Measurements from ENCODE around the gene GDF15.
"Not testable (repeated sequence)": the region's sequence is repeated elsewhere in the genome, so short reads cannot be mapped to it uniquely, and the experiment has no call there.

Gene GDF15

DNA sequence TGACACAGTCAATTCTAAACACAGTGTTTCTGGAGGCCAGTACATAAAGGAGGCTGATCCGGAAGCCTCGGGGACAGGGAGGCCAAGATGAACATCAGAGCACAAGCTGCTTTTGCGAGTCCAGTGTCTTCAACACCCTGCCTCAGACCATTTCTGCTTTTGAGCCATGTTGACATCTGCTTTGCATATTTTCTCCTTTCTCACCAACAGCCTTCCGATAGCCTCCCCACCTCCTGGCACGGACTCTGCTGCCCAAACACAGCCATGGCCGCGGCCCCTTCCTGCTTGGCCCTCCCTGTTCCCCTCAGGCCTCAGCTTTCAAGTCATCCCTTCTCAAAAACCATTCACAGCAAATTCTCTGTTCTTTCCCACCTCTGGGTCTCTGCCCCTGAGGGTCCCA lies 7.9 kb downstream of the GDF15 start:
- no peak for DNase-seq

DNA sequence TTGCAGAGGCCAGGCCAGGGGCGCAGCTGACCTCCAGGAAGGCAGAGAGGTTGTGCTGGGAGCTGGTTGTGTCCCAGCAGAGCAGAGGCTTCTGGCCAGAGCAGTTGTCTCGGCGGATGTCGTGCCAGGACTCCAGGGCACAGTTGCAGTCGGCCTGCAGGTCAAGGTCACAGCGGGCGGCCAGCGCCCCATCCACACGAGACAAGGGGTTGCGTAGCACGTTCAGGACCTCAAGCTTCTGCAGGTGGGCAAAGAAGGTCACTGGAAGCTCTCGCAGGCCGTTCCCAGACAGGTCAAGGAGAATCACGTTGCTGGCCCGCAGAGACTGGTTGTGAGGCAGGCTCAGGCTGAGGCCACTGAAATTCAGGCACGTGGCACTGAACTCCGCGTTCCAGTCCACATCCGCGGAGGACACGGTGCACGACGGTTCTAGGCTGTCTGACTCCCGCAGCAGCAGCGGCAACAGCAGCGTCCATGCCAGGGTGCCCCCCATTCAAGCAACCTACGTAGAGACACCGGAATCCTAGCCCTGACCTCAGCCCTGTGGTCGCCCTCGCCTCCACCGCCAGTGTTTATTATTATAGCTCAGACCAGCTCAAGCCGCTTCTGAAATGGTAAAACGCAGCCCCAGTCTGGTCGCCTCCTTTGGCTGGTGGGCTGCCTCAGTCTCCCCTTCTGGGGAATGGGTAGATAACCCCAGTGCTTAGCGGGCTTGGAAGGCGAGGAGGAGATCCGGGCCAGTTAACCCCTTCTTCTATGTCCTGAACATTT lies 10.7 kb downstream of the GDF15 start:
- DNase-seq, result no peak

DNA sequence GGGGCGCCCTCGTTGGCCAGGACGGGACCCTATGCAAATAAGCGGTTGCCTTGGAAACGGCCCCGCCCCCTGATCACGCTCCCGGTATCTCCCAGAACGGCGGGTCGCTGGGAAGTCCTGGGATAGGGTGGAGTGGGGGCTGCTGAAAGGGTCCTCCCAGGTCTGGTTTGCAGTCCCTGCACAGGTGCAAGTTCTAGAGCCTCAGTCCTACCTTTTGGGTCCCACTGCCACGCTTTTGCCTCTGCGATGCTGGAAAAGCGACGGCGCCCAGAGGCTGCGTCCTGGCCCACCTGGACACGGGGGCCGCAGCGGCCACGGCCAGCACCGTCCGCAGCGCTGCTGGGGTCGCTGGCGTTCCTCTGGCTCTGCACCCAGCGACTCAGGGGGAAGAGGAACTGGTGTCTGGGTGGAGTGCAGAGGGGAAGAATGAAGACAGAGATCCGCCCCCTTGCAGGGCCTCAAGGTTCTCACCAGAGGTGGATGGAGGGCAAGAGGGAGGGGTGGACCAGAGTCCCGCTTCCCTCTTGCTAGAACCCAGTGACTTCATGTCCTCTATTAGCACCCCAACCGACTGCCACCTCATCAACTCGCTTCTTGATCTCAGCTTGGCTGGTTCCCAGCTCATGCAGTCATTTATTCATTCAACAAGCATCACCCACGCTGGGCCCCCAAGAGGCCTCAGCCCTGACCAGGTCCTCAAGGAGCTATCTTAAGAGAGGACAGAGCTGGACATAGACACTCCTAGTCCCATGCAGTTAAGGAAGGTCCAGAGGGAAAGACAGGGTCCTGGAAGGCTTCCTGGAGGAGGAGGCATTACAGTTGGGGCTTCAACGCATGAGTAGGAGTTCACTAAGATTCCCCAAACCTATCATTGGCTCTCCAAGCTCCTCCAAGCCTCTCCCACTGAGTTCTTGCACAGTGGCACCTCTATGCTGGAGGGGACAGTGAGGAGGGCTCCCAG lies 11.6 kb downstream of the GDF15 start, which contains the start of gene LRRC25:
Gene LRRC25, minus strand, starts transcription at position 381 of the 961 bp plus-strand sequence. CDS start 659 bp downstream, outside the sequence.
- no peak for DNase-seq

DNA sequence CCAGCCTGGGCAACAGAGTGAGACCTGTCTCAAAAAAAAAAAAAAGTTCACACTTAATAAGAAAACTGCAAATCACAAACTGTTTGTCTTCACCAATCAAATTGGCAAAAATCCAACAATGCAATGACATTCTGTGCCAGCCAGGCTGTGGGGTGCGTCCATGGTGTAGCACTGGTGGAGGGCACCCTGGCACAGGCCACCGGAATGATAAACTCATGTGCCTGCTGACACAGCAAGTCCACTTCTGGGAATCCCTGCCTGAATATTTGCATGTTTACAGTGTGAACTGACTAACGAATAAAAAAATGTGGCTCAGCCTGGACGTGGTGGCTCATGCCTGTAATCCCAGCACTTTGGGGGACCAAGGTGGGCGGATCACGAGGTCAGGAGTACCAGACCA lies 13.1 kb downstream of the GDF15 start:
- no peak for DNase-seq

DNA sequence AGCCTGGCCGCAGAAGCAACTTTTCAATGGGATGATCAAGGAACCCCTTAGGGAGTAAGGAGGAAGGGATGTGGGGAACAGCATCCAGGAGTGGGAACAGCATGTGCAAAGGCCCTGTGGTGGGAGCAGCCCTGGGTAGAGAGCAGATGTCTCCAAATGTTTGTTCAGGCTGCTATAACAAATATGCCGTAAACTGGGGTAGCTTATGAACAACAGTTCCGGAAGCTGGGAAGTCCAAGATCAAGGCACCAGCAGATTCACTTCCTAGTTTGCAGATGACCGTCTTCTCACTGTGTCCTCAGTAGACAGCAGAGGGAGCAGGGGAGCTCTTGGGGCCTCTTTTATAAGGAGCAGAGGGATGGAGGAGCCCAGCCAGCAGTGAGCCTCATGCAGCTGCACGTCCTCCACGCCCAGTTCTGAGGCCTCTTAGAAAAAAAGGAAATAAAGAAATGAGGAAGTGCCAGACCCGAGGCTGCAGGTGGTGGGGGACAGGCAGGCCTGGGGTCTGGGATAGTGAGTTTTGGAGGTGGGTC lies 15.7 kb downstream of the GDF15 start:
- DNase-seq, result no peak

DNA sequence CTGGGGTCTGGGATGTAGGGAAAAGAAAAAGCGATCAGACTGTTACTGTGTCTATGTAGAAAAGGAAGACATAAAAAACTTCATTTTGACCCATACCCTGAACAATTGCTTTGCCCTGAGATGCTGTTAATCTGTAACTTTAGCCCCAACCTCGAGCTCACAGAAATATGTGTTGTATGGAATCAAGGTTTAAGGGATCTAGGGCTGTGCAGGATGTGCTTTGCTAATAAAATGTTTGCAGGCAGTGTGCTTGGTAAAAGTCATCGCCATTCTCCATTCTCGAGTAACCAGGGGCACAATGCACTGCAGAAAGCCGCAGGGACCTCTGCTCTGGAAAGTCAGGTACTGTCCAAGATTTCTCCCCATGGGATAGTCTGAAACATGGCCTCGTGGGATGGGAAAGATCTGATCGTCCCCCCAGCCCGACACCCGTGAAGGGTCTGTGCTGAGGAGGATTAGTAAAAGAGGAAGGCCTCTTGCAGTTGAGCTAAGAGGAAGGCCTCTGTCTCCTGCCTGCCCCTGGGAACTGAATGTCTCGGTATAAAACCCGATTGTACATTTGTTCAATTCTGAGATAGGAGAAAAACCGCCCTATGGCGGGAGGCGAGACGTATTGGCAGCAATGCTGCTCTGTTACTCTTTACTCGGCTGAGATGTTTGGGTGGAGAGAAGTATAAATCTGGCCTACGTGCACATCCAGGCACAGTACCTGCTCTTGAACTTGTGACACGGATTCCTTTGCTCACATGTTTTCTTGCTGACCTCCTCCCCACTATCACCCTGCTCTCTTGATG lies 16.7 kb downstream of the GDF15 start:
- not testable (repeated sequence) for DNase-seq

DNA sequence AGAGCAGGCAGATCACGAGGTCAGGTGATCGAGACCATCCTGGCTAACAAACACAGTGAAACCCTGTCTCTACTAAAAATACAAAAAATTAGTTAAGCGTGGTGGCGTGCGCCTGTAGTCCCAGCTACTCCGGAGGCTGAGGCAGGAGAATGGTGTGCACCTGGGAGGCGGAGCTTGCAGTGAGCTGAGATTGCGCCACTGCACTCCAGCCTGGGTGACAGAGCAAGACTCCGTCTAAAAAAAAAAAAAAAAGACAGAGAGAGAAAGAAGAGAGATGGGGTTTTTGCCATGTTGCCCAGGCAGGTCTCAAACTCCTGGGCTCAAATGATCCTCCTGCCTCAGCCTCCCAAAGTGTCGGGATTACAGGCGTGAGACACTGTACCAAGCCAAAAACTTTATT lies 19.8 kb downstream of the GDF15 start:
- not testable (repeated sequence) for DNase-seq

DNA sequence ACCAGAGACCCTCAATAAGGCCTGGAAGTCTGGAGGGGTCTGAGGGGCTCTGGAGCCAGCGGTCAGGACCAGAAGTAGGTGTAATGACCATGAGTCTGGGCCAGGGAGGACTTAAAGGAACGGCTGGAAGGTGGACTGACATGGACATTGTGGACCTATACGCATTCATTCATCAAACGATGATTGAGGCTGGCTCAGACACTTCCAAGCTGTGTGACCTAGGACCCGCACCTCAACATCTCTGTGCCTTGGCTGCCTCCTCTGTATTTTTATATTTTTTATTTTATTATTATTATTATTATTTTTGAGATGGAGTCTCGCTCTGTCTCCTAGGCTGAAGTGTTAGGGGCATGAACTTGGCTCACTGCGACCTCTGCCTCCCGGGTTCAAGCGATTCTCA lies 20.8 kb downstream of the GDF15 start:
- DNase-seq, result no peak

DNA sequence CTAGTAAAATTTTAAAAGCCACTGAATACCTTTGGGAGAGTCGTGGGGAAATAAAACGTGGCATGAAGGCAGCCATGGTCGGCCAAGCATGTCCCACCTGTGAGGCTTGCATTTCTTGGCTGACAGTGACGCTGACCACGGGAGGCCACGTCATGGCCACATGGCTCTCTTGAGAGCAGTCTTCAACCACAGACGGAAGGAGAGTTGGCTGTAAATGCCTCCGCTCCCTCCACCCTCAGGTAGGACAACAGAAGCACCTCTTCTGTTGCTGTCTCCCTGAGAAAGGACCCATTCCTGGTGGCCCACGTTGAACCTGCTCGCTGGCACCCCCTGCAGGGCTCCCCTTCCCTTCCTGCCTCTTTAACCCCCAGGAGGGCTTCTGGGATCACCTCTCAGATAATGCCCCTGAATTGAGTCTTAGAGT lies 22.1 kb downstream of the GDF15 start:
- DNase-seq, result no peak

DNA sequence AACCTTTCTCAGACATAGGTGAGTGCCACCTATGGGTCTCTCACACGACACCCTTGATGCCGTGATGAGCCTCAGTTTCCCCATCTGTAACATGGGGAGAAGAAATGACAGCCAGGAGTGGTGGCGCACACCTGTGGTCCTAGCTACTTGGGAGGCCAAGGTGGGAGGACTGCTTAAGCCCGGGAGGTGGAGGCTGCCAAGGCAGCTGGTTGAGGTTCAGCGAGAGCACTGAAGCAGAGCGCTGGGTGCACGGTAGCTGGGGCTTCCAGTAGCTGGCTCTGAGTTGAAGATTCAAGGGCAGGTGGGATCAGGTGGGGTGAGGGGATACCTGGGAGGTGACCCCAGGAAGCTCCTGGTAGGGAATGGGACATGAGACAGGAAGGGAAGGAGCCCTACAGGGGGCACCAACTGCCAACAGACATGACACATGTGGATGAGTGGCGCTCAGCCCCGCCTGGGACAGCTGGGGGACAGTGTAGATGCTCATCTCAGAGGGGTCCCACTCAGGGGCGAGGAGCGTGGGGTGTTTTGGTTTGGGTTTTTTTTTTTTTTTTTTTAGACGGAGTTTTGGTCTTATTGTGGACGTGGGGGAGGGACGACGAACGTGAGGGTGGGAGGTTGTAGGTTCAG lies 26.8 kb downstream of the GDF15 start:
- no peak for DNase-seq

DNA sequence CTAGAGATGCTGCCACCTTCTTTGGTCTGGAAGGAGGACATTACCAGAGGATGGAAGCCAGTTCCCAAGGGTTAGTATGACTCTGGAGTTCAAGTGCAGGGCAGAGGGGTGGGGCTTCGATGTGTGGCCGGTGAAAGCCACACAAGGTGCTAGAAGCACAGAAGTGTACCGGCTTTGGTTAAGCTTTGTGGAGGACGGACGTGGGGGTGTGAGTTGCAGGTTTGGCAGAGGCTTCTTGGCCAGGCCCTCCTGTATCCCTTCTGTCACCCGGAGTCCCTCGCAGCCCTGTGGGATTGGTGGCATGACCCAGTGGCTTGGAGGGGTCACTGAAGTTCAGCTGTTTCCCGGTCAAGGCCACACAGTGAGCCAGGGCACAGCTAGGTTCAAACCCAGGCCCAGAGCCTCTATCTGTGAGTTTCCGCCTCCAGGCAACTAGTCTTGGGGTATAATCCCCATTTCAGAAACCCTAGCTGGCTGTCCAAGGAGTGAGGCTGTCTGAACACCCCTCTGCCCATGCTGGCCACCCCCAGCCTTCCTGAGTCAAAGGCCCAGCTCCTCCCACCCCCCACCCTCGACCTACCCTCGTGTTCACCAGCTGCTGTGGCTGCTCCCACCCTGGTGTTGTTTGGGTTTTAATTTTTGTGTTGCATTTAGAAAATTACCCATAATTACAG lies 28.7 kb downstream of the GDF15 start:
- no peak for DNase-seq

DNA sequence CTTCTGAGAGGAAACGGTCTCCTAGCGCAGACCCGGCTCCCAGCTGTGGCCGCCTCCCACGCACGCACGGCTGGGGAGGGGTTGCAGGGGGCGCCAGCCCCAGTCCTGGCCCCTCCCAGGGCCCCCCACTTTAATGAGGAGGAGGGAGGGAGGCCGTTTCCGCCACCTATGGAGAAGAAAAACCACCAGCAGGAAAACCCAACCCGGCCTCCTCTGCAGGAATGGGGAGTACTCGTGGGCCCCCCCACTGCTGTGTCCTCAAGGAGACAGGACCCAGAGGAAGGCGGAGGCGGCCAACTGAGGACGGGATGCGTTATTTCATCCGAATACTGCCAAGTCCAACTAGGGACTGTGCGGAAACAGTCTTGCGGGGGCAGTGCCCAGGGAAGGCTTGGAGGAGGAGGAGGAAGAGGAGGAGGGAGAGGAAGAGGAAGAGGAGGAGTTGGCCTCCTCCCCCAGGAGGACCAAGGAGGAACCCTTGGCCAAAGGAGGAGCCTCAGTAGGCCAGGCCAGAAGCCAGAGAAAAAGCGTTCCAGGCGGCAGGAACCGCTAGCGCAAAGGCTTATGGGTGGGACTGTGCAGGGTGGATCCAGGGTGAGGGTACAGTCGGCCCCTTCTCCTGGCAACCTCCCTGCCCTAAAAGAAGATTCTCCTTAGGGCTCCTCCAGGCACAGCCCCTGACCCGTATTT lies 29.4 kb downstream of the GDF15 start:
- no peak for DNase-seq

DNA sequence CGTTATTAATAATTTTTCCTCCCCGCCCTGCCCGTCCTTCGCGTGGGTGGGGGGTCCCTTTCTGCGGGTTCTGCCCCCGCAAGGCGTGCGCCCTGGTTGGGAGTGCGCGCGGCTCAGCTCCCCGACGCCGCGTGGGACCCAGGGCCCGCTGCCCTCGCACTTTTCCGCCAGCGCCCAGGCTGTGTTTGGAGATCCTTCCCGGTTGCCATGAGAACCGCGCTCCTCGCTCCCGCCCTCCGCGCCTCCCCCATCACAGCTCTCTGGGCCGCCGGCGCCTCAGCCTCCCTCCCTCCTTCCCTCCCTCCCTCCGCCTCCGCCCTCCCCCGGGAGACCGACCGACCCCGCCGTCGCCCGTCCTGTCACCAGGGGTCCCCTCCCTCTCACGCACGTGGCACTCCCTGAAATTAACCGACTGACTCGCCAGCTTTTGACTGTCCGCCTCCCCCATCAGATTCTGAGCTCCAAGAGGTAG lies 30.9 kb downstream of the GDF15 start:
- DNase-seq, result peak; percentile 37

DNA sequence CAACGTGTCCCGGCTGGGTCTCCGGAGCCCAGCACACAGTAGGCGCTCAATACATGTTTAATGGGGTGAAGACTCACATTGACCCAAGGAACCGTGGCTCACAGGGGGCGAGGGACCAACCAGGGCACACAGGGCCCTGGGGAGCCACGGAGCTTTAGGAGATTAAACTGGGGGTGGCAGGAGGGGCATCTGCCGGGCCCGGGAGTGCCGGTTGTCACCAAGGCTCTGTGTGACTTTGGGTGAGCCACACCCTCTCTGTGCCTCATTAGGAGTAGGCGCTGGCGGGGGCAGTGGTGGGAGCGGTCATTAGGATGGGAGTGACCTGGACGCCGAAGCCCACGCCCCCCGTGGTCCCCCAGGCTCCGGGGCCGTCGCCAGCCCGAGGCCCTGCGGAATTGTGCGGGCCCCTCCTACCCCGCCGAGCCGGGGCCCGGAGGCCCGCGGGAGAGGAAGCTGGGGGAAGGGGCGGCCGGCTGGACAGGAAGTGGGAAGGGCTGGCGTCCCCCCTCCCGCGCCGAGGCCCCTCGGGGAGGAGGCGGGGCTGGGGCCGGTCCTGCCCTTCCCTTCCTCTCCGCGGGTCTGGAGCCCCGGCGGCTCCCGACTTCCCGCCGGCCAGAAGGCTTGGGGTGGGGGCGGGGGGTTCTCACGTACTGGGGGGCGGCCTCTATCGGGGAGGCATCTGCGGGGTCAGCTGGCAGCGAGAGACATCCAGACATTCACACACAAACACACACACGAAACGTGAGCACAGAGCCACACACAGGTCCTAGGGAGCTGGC lies 31.5 kb downstream of the GDF15 start:
- DNase-seq, result no peak

DNA sequence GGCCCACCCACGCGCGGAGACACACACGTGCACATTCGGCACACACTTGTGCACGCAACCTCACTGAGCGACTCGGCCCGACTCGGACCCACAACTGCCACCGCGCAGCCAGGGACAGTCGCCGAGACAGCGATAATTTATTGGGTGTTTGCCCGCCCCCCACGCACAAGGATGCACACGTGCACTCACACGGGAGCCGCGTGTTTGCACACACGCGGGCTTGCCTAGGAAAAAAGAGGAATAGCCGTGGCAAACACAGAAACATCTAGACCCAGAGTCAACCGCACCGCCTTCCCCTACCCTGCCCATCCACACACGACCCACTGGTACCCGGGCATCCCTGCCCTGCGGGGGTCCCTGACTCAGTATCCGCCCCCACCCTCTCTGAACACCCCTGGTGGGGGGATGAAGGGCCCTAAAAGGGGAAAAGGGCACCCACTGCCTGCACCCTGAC lies 32.1 kb downstream of the GDF15 start:
- no peak for DNase-seq

DNA sequence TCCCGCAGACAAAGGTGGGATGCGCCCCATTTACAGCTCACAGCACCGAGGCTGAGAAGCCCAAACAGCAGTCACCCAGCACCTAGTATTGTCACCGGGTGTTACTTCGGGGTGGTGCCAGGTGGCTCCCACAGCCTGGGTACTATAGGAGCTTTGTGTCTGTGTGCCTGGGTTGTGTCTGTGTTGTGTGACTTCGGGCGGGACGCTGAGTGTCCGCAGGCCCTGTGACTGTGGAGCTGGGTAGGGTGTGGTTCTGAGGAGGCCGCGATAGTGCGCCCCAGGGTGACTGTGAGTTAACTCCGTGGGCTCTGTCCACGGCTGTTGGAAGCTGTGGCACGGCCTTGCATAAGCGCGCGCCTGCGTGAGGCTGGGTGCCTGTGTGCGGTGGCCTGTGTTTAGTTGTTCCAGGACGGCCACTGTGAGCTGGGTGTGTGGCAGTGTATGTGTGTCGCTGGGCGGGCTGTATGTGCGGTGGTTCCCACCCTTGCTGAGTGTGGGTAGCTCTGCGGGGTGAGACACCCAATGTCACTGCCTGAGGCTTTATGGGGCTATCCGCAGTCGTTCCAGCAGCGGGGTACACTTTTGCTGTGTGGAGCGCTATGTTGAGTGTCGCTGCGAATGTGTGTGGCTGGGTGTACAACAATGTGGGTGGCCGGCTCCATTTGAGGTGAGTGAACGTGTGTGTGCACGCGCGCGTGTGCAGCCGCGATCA lies 32.7 kb downstream of the GDF15 start:
- DNase-seq, result no peak

DNA sequence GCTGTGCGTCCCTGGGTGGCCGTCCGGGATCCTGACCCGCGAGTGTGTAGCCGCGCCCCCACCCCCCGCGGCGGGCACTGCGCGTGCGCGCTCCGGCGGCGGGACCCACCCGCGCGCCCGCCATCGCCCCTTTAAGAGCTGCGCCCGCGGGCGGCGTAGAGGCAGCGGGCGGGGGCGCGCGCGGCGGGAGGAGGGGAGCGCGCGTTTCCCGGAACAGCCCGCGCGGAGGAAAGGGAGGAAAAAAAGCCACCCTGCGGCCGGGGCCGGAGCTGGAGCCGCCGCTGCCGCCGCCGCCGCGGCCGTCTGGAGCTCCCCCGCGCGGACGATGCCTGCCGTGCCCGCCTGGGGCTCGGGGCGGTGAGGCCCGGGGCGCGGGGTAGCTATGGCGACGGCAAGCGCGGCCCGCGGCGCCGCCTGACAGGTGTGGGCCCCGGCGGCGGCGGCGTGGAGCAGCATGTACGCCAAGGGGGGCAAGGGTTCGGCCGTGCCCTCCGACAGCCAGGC lies 33.3 kb downstream of the GDF15 start, which contains the start of gene SSBP4:
Gene SSBP4, plus strand, starts transcription at position 204 of the 504 bp plus-strand sequence. Its CDS starts 251 bp downstream, at position 455.
- peak; percentile 41 for DNase-seq

DNA sequence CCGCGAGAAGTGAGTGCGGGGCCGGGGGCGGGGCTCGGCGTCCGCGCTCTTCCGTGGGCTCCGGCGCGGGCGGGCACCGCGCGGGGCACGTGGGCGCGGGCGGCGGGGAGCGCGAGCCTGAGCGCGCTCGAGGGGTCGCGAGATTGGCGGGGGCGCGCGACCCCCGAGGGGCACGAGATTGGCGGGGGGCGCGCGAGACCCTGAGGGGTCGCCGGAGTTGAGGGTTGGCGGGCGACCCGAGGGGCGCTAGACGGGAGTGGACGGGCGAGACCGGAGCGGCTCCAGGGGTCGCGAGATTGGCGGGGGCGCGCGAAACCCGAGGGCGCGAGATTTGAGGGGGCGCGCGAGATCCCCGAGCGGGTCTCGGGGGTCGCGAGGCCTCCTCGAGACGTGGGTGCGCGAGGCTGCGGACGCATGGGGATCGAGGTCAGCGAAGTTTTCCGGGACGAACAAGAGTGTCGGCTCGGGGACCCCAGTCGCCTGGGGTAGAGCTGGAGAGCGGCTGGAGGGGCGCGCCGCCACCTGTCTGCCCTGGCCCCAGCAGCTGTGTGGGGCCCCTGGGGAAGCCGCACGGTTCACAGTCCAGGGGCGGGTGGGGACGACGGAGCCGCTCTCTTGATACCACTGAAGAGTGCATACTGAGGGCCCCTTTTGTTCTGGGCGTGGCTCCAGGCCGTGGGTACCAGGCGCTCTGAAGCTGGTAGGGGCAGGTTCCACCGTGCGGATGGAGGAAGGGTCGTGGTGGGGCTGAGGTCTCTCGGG lies 33.9 kb downstream of the GDF15 start:
- no peak for DNase-seq
